Hematopoietic multipotent progenitor cell treated with erythropoietin and hydrocortisone succinate and interleukin-3 and kit ligand, for 6 days (in vitro differentiated cells): Measurements from ENCODE around the gene EIF4H.
"Not testable (repeated sequence)": the region's sequence is repeated elsewhere in the genome, so short reads cannot be mapped to it uniquely, and the experiment has no call there.

Source experiments
- DNase-seq: peaks from one replicate; pipeline ENCODE4 v3.0.0-alpha.2; 2015

EIF4H gene

GRCh38 chr7:74202841-74203556 is 28.8 kb downstream of the EIF4H start:
- DNase-seq: peak; percentile 96

- DNase-seq: no peak
Measured at GRCh38 chr7:74203956-74204618, 29.9 kb downstream of the EIF4H start.

GRCh38 chr7:74206052-74206451 is 31.9 kb downstream of the EIF4H start:
- DNase-seq: not testable (repeated sequence)

- peak; percentile 87 for DNase-seq
Measured at GRCh38 chr7:74206589-74207120, 32.5 kb downstream of the EIF4H start.

- no peak for DNase-seq
Measured at GRCh38 chr7:74207586-74207985, 33.4 kb downstream of the EIF4H start.

DNA sequence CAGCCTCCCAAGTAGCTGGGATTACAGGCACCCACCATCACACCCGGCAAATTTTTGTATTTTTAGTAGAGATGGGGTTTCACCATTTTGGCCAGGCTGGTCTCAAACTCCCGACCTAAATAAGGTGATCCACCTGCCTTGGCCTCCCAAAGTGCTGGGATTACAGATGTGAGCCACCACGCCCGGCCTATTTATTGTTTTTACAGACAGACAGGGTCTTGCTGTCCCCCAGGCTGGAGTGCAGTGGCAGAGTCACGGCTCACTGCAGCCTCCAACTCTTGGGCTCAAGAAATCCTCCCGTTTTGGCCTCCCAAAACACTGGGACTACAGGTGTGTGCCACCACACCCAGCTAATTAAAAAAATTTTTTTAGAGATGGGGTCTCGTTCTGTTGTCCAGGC is 34.1 kb downstream of the EIF4H start:
- DNase-seq: not testable (repeated sequence)

DNA sequence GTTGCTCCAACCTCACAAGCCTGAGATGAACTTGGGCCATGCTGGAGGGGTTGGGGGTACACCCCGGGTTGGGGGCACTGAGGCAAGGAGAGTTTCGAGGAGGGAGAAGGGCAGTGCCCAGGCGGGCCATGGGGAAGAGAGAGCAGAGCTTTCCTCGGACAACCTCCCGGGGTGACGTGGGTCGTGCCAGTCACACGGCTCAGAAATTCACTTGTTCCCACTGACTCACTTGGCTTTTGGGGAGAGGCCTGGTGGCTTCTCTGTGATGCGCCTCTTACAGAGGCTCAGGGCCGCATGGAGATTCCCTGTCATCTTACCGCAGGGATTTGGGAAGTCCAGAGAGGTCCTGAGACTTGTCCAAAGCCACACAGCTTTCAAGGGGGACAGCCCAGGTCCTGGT is 38.5 kb downstream of the EIF4H start:
- DNase-seq: no peak

GRCh38 chr7:74214816-74215630 is 40.9 kb downstream of the EIF4H start:
- no peak for DNase-seq

DNA sequence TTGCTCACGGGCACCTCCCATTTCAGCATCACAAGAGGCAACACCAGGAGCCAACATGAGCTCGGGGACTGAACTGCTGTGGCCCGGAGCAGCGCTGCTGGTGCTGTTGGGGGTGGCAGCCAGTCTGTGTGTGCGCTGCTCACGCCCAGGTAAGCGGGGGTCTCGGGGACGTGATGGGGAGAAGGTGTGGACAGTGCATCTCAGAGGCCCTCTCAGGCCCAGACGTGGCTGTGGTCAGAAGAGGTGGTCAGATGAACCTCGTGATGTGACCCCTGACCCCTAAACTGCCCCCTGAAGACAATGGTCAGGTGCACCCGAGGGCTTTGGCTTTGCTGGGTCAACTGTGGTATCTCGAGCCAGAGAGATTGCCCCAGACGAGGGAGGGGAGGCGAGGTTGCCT is 41.8 kb downstream of the EIF4H start:
- no peak for DNase-seq

GRCh38 chr7:74216361-74216761 is 42.2 kb downstream of the EIF4H start:
- peak; percentile 38 for DNase-seq

GRCh38 chr7:74217455-74218342 is 43.5 kb downstream of the EIF4H start:
- DNase-seq: peak; percentile 71

DNA sequence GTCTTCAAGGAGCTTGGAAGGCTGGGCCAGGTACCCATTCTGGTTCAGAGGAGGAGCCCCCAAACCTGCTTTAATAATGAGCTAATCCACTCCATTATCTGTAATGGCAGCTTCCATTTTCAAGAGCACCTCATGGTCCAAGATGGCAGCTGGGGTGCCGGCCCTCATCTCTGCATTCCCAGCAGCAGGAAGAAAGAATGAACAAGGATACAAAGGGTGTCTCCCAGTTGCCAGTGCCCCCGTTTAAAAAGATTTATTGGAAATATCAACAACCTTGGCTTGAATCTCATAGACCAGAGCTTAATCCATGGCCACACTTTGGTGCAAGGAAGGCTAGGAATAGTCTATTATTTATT is 44.2 kb downstream of the EIF4H start:
- DNase-seq: no peak

DNA sequence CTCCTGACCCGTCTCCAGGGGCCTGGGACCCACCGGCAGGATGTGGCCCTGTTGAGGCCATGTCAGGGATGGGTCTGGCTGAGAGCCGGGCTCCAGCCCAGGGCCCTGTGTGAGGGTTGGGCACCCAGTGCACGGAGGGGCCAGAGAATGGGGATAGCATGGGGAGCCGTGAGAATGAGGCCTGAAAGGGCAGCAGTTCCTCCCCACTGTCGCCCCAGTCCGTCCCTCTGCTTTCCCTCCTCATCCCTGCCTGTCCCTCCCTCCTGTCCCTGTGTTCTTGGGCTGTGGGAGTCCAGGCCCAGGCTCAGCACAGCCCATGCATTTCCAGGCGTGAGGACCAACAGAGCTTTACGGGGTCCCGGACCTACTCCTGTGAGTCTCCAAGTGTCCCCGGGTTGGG is 45.3 kb downstream of the EIF4H start:
- no peak for DNase-seq

GRCh38 chr7:74220229-74220628 is 46.1 kb downstream of the EIF4H start:
- no peak for DNase-seq

GRCh38 chr7:74221713-74222112 is 47.6 kb downstream of the EIF4H start:
- no peak for DNase-seq

GRCh38 chr7:74222851-74223710 is 48.9 kb downstream of the EIF4H start:
- DNase-seq: no peak

DNA sequence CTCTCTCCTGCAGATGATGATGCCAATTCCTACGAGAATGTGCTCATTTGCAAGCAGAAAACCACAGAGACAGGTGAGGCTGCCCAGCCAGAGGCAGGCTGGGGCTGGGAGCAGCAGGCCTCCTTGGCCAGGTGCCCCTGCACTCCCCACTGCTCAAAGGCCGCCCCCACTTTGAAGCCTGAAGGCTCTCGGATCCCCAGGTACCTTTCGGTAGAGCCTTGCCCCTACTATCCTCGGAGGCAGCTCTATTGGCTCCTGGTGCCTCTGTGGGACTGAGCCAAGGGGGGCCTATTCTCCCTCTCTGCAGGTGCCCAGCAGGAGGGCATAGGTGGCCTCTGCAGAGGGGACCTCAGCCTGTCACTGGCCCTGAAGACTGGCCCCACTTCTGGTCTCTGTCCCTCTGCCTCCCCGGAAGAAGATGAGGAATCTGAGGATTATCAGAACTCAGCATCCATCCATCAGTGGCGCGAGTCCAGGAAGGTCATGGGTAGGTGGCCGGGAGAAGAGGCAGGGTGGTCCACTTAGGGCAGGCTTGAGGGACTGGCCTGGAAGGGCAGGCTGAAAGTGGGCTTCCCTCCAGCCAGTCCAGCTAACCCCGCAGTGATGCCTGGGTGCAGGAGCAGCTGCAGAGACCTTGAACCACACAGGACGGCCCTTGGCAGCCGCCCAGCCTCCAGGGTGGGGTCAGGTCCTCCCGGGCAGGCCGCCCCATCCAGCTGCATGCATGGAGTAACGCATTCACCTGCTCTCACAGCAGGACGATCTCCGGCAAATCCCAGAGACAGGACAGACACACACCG is 49.8 kb downstream of the EIF4H start:
- DNase-seq: no peak

- no peak for DNase-seq
Measured at GRCh38 chr7:74224511-74224832, 50.3 kb downstream of the EIF4H start.

- not testable (repeated sequence) for DNase-seq
Measured at GRCh38 chr7:74224907-74225306, 50.8 kb downstream of the EIF4H start.

GRCh38 chr7:74225400-74225799 is 51.2 kb downstream of the EIF4H start:
- no peak for DNase-seq

- DNase-seq: peak; percentile 55
Measured at GRCh38 chr7:74226633-74227032, 52.5 kb downstream of the EIF4H start.
